ENCODE data around the gene NPDC1.

DNA sequence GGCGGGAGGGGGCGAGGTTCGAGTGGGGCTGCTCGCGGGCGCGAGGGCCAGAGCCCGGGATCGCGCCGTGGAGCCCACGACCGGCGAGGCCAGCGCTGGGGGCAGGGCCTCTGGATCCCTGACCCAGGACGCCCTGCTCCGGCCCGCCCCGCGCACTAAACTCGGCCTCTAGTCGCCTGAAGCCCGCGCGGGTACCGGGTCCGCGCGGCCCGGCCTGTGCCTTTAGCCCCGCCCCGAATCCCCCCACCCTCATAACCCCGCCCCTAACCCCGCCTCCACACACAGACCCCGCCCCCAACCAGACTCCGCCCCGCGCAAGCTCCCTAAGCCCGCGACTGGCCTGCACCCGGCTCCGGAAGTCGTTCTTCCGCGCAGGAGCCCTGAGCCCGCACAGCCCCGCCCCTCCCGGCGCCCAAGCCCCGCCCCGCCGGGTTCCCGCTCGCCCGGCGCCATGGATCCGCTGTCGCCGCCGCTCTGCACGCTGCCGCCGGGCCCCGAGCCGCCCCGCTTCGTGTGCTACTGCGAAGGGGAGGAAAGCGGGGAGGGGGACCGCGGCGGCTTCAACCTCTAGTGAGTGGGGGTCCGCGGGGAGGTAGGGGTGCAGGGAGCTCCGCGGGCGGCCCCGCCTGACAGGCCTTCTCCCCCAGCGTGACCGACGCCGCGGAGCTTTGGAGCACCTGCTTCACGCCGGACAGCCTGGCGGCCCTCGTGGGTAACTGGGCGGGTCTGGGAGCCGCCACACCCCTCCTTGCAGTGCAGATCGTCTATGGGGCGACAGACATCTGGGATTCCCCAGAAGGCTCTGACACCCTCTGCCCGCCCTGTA lies 53.8 kb downstream of the NPDC1 start, which contains the start of gene PAXX:
- TF ChIP-seq EZH2 (IDR thresholded peaks at IDR 0.05; ENCODE audit: low read length, missing control alignments): no peak
- TF ChIP-seq, protein P1, sequence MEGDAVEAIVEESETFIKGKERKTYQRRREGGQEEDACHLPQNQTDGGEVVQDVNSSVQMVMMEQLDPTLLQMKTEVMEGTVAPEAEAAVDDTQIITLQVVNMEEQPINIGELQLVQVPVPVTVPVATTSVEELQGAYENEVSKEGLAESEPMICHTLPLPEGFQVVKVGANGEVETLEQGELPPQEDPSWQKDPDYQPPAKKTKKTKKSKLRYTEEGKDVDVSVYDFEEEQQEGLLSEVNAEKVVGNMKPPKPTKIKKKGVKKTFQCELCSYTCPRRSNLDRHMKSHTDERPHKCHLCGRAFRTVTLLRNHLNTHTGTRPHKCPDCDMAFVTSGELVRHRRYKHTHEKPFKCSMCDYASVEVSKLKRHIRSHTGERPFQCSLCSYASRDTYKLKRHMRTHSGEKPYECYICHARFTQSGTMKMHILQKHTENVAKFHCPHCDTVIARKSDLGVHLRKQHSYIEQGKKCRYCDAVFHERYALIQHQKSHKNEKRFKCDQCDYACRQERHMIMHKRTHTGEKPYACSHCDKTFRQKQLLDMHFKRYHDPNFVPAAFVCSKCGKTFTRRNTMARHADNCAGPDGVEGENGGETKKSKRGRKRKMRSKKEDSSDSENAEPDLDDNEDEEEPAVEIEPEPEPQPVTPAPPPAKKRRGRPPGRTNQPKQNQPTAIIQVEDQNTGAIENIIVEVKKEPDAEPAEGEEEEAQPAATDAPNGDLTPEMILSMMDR (conservative IDR thresholded peaks at IDR 0.05 in 1 of 2, IDR thresholded peaks at IDR 0.05 in 1 of 2; ENCODE audit: low read depth in 1 of 2, low read length in 2 of 2): no peak
